GM12872 (cell line): ENCODE results near the gene AGMO.

Experiments used
- TF ChIP-seq, protein P1 (sequence below): IDR thresholded peaks from 3 replicates; pipeline ENCODE4 v1.5.1; 2011; ENCODE audit warnings: low read depth, mild to moderate bottlenecking, low read length, moderate library complexity; ENCODE audit not compliant: insufficient read depth

The AGMO gene

DNA sequence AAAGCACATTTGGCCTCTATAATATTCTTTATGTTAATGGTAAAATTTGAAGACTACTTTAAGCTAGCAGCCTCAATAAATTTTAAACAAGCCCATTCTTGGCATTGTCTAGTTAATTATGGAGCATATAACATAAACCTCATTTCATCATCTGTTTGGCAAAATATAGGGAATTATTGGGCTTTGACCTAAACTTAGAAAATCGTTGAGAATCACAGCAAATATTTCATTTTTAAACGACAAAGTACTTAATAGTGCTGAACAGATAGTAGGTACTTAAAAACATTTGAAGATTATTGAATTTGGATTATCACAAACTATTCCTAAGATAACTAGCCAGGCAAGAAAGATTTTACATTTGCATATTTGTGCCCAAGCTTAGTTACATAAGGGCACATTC, 73.4 kb downstream of the AGMO start:
- TF ChIP-seq, protein P1, sequence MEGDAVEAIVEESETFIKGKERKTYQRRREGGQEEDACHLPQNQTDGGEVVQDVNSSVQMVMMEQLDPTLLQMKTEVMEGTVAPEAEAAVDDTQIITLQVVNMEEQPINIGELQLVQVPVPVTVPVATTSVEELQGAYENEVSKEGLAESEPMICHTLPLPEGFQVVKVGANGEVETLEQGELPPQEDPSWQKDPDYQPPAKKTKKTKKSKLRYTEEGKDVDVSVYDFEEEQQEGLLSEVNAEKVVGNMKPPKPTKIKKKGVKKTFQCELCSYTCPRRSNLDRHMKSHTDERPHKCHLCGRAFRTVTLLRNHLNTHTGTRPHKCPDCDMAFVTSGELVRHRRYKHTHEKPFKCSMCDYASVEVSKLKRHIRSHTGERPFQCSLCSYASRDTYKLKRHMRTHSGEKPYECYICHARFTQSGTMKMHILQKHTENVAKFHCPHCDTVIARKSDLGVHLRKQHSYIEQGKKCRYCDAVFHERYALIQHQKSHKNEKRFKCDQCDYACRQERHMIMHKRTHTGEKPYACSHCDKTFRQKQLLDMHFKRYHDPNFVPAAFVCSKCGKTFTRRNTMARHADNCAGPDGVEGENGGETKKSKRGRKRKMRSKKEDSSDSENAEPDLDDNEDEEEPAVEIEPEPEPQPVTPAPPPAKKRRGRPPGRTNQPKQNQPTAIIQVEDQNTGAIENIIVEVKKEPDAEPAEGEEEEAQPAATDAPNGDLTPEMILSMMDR, result no peak

DNA sequence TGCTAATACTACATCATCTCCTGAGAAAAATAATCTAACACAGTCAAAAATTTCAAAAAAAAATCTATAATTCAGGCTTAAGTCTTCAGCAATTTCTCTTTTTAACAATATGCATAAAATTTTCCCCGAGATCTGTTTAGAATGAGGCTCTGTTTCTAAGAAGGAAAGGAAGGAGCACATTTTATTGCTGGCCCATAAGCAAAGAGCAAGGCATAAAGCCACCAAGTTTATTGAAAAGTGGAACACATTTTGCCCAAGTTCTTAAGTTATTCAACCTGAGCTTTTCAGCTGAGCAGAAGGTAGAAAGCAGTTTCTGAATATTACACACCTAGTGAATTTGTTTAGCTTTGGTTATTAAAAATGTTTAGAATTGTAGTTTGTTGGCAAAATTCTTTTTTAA, 73.9 kb downstream of the AGMO start:
- TF ChIP-seq, protein P1, result no peak

DNA sequence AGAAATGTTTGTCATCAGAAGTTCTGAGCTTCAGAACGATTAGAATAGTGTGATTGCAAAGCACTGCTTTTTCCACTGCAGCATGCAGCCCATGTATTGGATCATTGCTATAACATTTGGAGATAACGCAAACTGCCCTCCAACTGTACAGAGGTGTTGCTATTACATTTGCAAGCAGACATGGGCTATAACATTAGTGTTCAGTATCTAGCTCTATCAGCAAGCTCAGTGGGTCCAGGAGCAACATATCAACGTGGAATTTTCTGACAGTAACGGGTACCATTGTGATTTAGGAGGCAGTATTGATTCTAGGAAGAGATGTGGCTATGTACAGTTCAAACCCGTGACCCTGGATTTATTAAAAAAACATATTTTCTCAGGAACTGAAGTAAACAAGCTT, 75.8 kb downstream of the AGMO start:
- TF ChIP-seq, protein P1, result no peak

DNA sequence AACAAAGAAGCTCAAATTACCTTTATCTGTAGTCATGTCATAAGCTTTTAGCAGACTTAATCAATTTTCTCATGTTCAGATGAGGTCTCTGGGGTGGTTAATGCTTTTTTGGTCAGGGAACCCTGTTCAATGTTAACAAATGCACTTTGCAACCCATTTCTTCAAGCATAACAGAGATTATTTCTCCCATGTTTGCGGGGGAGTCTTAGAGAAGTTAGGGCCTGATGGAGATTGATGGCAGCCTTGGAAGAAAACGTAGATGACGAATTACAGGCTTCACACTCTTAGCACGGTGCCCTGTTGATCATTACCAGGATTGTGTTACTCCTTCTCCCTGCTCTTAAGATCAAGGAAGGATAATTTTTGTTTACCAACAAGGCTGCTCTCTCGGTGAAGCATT, 76.4 kb downstream of the AGMO start:
- TF ChIP-seq, protein P1, result no peak

DNA sequence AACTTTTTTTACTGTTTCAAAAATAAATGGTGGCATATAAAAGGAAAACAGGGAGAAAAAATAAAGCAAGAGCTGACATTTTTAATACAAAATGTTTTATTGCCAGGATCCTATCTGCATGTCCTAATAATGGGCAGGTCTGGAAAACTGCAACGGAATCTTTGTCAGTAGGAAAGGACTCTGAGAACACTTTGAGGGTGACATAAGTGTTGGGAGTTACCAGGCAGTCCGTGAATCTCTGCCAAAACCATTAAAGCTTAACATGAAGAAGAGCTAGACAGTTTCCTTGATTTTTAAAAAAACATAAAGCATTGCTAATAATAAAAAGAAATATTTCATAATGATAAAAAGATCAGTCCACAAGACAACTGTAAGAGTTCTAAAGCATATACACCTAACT, 80.7 kb downstream of the AGMO start:
- TF ChIP-seq, protein P1, result no peak

DNA sequence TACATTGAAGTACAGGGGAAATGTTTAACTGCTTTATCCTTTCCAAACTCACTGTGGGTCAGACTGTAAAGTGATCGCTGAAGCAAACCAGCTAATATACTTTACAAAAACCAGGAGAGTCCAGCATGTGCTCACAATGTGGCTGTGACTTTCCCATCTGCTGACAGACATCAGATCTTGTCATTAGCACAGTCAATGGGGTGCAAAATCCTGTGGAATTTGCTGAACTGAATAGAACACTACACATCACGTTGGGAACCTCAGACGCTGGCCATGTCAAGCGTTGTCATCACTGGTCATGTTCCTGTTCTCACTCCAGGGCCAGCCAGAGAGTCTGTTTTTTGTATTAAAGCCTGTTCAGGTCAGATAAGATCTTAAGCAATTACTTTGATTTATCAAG, 83.4 kb downstream of the AGMO start:
- TF ChIP-seq, protein P1, result no peak

DNA sequence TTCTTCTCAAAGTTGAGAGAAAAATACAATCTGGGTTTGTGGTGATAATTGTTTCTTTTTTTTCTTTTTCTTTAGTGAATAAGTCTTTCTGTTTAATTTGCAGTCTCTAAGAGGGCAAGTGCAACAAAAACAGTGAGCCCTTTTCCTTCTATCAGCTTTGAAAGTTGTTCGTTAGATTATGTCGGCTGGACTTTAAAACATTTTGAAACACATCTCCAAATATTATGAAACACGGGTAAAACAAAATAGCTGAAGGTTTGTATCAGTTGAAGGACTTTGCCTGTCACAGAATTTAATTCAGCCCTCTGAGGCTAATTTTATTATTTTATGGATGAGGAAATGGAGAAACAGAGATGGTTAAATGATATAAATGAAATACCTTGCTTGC, 85.3 kb downstream of the AGMO start:
- TF ChIP-seq, protein P1, result no peak

DNA sequence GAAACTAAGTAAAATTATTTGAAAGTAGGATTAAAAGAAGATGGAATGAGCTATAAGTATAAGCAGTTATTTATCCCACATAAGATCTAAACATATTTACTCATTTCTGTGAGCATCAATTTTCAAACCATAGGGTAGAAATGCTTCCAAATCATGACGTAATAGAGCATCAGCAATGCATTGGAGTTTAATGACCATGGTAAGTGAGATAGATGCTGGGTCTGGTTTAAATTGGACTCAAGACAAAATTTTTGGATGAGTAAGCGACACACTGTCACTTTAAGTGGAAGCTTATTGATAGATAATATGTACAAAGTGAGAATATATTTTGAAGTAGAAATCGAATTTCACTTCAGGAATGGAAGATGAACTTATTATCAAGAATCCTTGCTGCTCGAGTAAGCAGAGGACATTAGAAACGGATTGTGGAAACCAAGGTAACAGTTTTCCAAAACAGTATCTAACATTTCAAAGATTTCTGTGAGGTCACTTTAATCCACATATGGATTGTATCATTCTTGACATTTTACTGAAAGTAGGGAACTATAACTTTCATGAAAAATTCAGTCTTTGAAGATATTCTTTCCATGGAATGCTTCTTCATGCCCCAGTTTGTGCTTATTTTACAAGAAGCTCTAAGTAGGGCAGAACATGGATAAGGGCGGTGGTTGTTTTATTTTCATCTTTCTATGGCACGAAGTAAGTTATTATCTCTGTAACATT, 85.8 kb downstream of the AGMO start:
- TF ChIP-seq, protein P1, result no peak
